BE2C (cell line): ENCODE data around the gene TMEM87B.
"Not testable (repeated sequence)": the region's sequence is repeated elsewhere in the genome, so short reads cannot be mapped to it uniquely, and the experiment has no call there.

Experiments
- DNase-seq: peaks from one replicate; pipeline ENCODE4 v3.0.0-alpha.2; 2020
- H3K27me3 ChIP-seq: fragments of 250-450 bp; sonication (Bioruptor Pico); 2 replicates; pipeline ENCODE4 v1.5.1; 2020; ENCODE audit warnings: mild to moderate bottlenecking
- H3K36me3 ChIP-seq: fragments of 250-450 bp; sonication (Bioruptor Pico); 2 replicates; pipeline ENCODE4 v1.5.1; 2020; ENCODE audit warnings: mild to moderate bottlenecking
- H3K4me1 ChIP-seq: fragments of 250-450 bp; sonication (Bioruptor Pico); 2 replicates; pipeline ENCODE4 v1.5.1; 2020
- H3K4me3 ChIP-seq: 2 replicates; pipeline ENCODE4 v1.5.1; 2011; ENCODE audit warnings: low read depth, low read length
- H3K9me3 ChIP-seq: fragments of 250-450 bp; sonication (Bioruptor Pico); 2 replicates; pipeline ENCODE4 v1.5.1; 2020
- CTCF ChIP-seq: IDR thresholded peaks from 2 replicates; pipeline ENCODE4 v1.5.1; 2012; ENCODE audit warnings: mild to moderate bottlenecking, low read depth, low read length

The TMEM87B gene

GRCh38 chr2:112095681-112096080 is 40.6 kb downstream of the TMEM87B start:
- no peak for TF ChIP-seq CTCF
- H3K36me3 ChIP-seq, result no peaks in the 10 kb centered on the region; the same call in 1 of the 2 replicates
- no peak overlapping the region for H3K4me3 ChIP-seq
- no peaks in the 10 kb centered on the region for H3K9me3 ChIP-seq
- DNase-seq, result no peak
- no peaks in the 10 kb centered on the region for H3K27me3 ChIP-seq
- H3K4me1 ChIP-seq, result no peaks in the 10 kb centered on the region

GRCh38 chr2:112096098-112096497 is 41.0 kb downstream of the TMEM87B start:
- DNase-seq, result peak; percentile 14
- H3K9me3 ChIP-seq, result no peaks in the 10 kb centered on the region
- H3K4me3 ChIP-seq, result no peak overlapping the region
- no peaks in the 10 kb centered on the region for H3K27me3 ChIP-seq
- H3K36me3 ChIP-seq, result no peaks in the 10 kb centered on the region; the same call in 1 of the 2 replicates
- H3K4me1 ChIP-seq, result no peaks in the 10 kb centered on the region
- TF ChIP-seq CTCF, result no peak

- no peak overlapping the region for H3K4me3 ChIP-seq
- no peaks in the 10 kb centered on the region for H3K9me3 ChIP-seq
- no peaks in the 10 kb centered on the region for H3K27me3 ChIP-seq
- no peaks in the 10 kb centered on the region for H3K36me3 ChIP-seq
- TF ChIP-seq CTCF, result no peak
- DNase-seq, result no peak
- H3K4me1 ChIP-seq, result no peaks in the 10 kb centered on the region
These were observed 53.2 kb downstream of the TMEM87B start for GRCh38 chr2:112108178-112108832.

- Histone ChIP-seq H3K27me3 (no peaks in the 10 kb centered on the region), H3K4me3 (no peak overlapping the region), H3K4me1 (no peaks in the 10 kb centered on the region), H3K36me3 (no peaks in the 10 kb centered on the region), H3K9me3 (no peaks in the 10 kb centered on the region)
- TF ChIP-seq CTCF, result no peak
- DNase-seq, result no peak
These were observed 54.2 kb downstream of the TMEM87B start for GRCh38 chr2:112109278-112109677.

- Histone ChIP-seq H3K27me3 (no peaks in the 10 kb centered on the region), H3K4me1 (no peaks in the 10 kb centered on the region), H3K36me3 (no peaks in the 10 kb centered on the region), H3K4me3 (no peak overlapping the region), H3K9me3 (no peaks in the 10 kb centered on the region)
- TF ChIP-seq CTCF, result no peak
- DNase-seq, result no peak
These were observed 55.9 kb downstream of the TMEM87B start for GRCh38 chr2:112110966-112111365.

- not testable (repeated sequence) for H3K9me3 ChIP-seq, H3K27me3 ChIP-seq, H3K4me1 ChIP-seq, DNase-seq, H3K4me3 ChIP-seq, H3K36me3 ChIP-seq
These were observed 58.3 kb downstream of the TMEM87B start for GRCh38 chr2:112113354-112113753.
